ENCODE measurements around the gene TMEM255B.

The TMEM255B gene

GRCh38 chr13:113840541-113841352 is 81.7 kb downstream of the TMEM255B start:
- DNase-seq (ENCODE audit: low read depth in 1 of 2, low spot score in 1 of 2) = no peak
- no peak for TF ChIP-seq JUND (IDR thresholded peaks at IDR 0.05; ENCODE audit: low read depth)
- in situ Hi-C loops (cut with HindIII; ENCODE audit: low pct_unique_long_range_greater_than_20kb, low sequenced_read_pairs) = no loop called here

DNA sequence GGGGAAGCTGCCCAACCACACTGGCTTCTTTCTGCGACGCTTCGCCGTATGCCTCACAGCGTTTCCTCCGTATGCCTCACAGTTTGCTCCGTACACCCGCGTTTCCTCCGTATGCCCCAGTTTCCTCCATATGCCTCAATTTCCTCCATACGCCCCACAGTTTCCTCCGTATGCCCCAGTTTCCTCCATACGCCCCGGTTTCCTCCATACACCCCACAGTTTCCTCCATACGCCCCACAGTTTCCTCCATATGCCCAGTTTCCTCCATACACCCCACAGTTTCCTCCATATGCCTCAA is 82.3 kb downstream of the TMEM255B start:
- no peak for TF ChIP-seq JUND (IDR thresholded peaks at IDR 0.05; ENCODE audit: low read depth)
- DNase-seq (ENCODE audit: low read depth in 1 of 2, low spot score in 1 of 2) = no peak
- in situ Hi-C loops (cut with HindIII; ENCODE audit: low pct_unique_long_range_greater_than_20kb, low sequenced_read_pairs) = no loop called here

- no peak for TF ChIP-seq JUND (IDR thresholded peaks at IDR 0.05; ENCODE audit: low read depth)
- in situ Hi-C loops (cut with HindIII; ENCODE audit: low pct_unique_long_range_greater_than_20kb, low sequenced_read_pairs) = no loop called here
- DNase-seq (ENCODE audit: low read depth in 1 of 2, low spot score in 1 of 2) = no peak
These were observed 83.5 kb downstream of the TMEM255B start for GRCh38 chr13:113842336-113843062.

- in situ Hi-C loops (cut with HindIII; ENCODE audit: low pct_unique_long_range_greater_than_20kb, low sequenced_read_pairs) = no loop called here
- TF ChIP-seq JUND (IDR thresholded peaks at IDR 0.05; ENCODE audit: low read depth) = no peak
- DNase-seq (ENCODE audit: low read depth in 1 of 2, low spot score in 1 of 2) = no peak
These were observed 84.1 kb downstream of the TMEM255B start for GRCh38 chr13:113843063-113843654.

GRCh38 chr13:113843864-113844556 is 85.0 kb downstream of the TMEM255B start:
- DNase-seq (ENCODE audit: low read depth in 1 of 2, low spot score in 1 of 2) = no peak
- in situ Hi-C loops (cut with HindIII; ENCODE audit: low pct_unique_long_range_greater_than_20kb, low sequenced_read_pairs) = no loop called here
- TF ChIP-seq JUND (IDR thresholded peaks at IDR 0.05; ENCODE audit: low read depth) = no peak

DNA sequence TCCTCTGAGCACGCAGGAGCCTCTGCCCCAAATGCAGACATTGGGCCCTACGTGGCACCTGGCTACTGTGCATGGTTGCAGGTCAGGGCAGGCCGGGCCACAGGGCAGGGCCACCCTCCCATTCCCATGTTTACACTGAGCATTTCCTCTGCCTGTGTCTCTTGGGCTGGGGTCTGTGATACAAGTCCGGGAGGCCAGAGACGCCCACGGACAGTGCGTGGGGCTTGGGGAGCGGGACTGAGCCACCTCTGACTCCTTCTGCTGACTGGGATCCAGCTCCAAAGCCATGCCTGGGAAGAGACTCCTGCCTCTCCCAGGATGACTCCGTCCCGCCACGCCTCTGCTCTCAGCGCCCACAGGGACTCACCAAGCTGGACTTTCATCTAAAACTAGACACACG is 86.0 kb downstream of the TMEM255B start:
- no peak for DNase-seq (ENCODE audit: low read depth in 1 of 2, low spot score in 1 of 2)
- in situ Hi-C loops (cut with HindIII; ENCODE audit: low pct_unique_long_range_greater_than_20kb, low sequenced_read_pairs) = no loop called here
- no peak for TF ChIP-seq JUND (IDR thresholded peaks at IDR 0.05; ENCODE audit: low read depth)

- TF ChIP-seq JUND (IDR thresholded peaks at IDR 0.05; ENCODE audit: low read depth) = no peak
- no peak for DNase-seq (ENCODE audit: low read depth in 1 of 2, low spot score in 1 of 2)
- in situ Hi-C loops (cut with HindIII; ENCODE audit: low pct_unique_long_range_greater_than_20kb, low sequenced_read_pairs) = no loop called here
These were observed 87.0 kb downstream of the TMEM255B start for GRCh38 chr13:113845723-113846635.

GRCh38 chr13:113846636-113847318 is 87.8 kb downstream of the TMEM255B start:
- TF ChIP-seq JUND (IDR thresholded peaks at IDR 0.05; ENCODE audit: low read depth) = no peak
- DNase-seq (ENCODE audit: low read depth in 1 of 2, low spot score in 1 of 2) = no peak
- in situ Hi-C loops (cut with HindIII; ENCODE audit: low pct_unique_long_range_greater_than_20kb, low sequenced_read_pairs) = no loop called here

GRCh38 chr13:113848020-113848419 is 89.0 kb downstream of the TMEM255B start:
- no peak for TF ChIP-seq JUND (IDR thresholded peaks at IDR 0.05; ENCODE audit: low read depth)
- DNase-seq (ENCODE audit: low read depth in 1 of 2, low spot score in 1 of 2) = no peak
- in situ Hi-C loops (cut with HindIII; ENCODE audit: low pct_unique_long_range_greater_than_20kb, low sequenced_read_pairs) = no loop called here

DNA sequence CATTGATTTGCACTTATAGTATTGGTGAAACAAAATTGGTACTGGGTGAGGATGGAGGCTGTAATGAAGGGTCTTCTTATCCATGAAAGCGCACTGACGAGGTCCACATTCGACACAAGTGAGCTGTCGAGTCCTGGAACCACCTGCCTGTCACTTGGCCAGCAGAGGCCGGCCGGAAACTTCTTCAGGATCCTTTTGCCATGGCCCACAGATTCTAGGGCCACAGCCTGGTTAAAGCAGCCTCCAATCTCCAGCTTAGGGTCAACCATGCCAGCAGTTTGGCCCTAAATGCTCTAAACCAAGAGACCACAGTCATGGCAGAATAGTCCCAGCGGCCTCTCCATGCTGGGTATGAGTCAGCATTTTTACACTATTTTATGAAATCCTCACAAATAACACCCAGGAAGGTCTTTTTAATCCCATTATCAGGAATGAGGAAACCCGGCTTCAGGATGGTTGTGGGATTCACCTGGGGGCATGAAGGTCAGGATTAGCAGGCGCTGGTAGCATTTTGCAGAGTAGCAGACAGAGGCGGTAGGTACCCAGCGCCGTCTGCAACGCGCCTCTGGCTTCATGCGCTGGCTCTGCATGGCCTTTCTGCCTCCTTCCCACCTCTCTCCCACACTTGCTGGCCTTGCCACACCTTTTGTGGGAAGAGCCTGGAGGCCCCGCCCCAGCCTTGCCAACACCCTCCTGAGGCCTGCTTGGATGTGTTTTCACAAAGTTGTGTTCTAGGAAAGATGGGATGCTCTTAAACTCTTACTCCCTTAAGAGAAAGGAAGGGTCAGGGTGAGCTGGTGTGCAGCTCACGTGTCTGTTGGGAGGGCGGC is 89.6 kb downstream of the TMEM255B start:
- in situ Hi-C loops (cut with HindIII; ENCODE audit: low pct_unique_long_range_greater_than_20kb, low sequenced_read_pairs) = no loop called here
- no peak for TF ChIP-seq JUND (IDR thresholded peaks at IDR 0.05; ENCODE audit: low read depth)
- DNase-seq (ENCODE audit: low read depth in 1 of 2, low spot score in 1 of 2) = no peak

GRCh38 chr13:113849546-113849945 is 90.5 kb downstream of the TMEM255B start:
- no peak for TF ChIP-seq JUND (IDR thresholded peaks at IDR 0.05; ENCODE audit: low read depth)
- in situ Hi-C loops (cut with HindIII; ENCODE audit: low pct_unique_long_range_greater_than_20kb, low sequenced_read_pairs) = no loop called here
- no peak for DNase-seq (ENCODE audit: low read depth in 1 of 2, low spot score in 1 of 2)

Data from T47D (cell line).